GM12864 (cell line): ENCODE data around the gene KBTBD6.
"Not testable (repeated sequence)": the region's sequence is repeated elsewhere in the genome, so short reads cannot be mapped to it uniquely, and the experiment has no call there.

Source experiments
- DNase-seq: peaks from one replicate; pipeline ENCODE4 v3.0.0-alpha.2; 2011; ENCODE audit warnings: low read depth
- H3K4me3 ChIP-seq: 2 replicates; pipeline ENCODE4 v1.5.1; 2011; ENCODE audit warnings: mild to moderate bottlenecking, low read depth, low read length, control low read depth
- TF ChIP-seq, protein P1 (sequence below): IDR thresholded peaks from 2 replicates; pipeline ENCODE4 v1.5.1; 2011; ENCODE audit warnings: low read depth, mild to moderate bottlenecking, moderate library complexity, low read length, control low read depth, inconsistent platforms; ENCODE audit errors: missing control alignments

Gene KBTBD6

DNA sequence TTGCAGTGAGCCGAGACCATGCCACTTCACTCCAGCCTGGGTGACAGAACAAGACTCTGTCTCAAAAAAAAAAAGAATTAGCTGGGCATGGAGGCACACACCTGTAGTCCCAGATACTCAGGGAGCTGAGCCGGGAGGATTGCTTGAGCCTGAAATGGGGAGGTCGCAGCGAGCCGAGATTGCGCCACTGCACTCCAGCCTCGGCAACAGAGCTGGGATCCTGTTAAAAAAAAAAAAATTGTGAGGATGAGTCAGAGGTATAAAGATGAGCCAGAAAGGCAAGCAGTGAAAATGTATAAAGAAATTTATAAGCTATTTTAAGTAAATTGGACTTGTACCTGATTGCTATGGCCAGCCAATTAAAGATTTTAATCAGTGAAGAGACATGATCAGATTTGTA, 21.1 kb downstream of the KBTBD6 start:
- H3K4me3 ChIP-seq: no peak overlapping the region
- TF ChIP-seq, protein P1, sequence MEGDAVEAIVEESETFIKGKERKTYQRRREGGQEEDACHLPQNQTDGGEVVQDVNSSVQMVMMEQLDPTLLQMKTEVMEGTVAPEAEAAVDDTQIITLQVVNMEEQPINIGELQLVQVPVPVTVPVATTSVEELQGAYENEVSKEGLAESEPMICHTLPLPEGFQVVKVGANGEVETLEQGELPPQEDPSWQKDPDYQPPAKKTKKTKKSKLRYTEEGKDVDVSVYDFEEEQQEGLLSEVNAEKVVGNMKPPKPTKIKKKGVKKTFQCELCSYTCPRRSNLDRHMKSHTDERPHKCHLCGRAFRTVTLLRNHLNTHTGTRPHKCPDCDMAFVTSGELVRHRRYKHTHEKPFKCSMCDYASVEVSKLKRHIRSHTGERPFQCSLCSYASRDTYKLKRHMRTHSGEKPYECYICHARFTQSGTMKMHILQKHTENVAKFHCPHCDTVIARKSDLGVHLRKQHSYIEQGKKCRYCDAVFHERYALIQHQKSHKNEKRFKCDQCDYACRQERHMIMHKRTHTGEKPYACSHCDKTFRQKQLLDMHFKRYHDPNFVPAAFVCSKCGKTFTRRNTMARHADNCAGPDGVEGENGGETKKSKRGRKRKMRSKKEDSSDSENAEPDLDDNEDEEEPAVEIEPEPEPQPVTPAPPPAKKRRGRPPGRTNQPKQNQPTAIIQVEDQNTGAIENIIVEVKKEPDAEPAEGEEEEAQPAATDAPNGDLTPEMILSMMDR: no peak
- DNase-seq: no peak

DNA sequence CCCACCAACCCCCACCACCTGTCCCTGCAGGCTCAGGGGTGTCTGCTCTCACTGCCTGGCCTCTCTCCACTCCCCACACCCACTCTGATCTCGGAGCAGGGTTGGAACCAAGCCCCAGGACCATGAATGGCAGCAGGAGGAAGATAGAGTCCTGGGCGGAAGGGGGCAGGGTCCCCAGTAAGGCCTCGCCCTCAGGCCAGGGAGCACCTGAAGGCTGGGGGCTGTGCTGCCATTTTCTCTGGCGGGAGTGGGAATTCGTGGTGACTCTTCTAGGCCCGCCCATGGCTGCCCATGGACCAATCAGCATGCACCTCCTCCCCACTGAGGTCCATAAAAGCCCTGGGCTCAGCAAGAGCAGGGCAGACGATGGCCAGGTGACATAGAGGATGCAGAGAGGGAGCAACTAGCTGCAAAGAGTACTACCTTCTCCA, 25.0 kb downstream of the KBTBD6 start:
- TF ChIP-seq, protein P1: no peak
- no peak for DNase-seq
- H3K4me3 ChIP-seq: no peak overlapping the region

DNA sequence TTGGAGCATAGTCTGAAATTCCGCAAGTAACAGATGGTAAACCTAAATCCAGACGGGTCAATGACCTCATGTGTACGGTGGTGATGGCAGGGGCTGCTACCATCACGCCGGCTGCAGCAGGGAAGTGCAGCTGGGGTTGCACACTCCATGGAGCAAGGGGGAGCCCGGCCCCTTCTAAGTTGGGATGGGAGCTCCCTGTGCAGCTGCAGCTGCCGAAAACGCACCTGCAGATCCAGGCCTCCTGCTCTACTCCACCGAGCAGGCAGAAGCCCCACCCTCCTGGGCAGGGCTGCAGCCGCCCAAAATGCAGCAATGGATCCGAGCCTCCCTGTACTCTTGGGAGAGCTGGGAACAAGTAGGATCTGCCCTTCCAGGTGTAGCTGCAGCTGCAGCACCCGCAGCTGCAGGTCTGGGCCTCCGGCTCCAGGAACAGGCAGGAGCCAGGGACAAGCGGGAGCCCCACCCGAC, 25.5 kb downstream of the KBTBD6 start:
- TF ChIP-seq, protein P1: no peak
- H3K4me3 ChIP-seq: no peak overlapping the region
- DNase-seq: no peak

DNA sequence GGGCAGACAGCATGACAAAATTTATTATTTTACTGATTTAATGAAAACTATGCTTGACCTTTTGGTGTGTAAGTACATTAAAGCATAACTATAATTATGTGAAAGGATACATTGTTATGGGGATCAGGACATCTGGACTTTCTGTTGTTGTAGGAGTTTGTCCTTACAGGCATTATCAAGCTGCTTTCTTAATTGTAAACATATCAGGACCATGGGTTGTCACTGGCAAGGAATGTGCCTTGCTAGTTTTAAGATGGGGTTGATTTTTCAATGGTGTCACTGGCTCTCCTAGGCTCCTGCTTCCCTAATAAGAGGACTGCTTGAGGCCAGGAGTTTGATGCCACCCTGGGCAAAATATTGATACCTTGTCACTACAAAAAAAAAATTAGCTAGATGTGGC, 32.6 kb downstream of the KBTBD6 start:
- DNase-seq: no peak
- TF ChIP-seq, protein P1: no peak
- H3K4me3 ChIP-seq: no peak overlapping the region

DNA sequence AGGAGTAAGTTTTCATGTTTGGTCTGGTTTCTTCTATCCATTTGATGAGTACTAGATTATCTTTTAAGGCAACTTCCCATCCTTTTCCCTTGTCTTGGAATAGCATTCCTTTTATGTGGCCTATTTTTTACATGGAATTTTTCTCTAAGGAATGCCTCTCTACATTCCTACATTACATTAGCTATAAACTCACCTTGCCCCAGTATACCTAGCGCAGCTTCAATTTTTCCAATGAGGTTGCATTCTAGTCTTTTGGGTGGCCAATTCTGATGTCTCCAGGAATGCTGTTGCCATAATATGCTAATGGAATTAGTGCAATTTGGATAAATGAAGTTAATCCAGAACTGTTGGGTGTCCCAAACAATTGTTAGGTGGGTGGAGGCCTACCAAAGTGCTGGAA, 33.8 kb downstream of the KBTBD6 start:
- no peak for DNase-seq
- TF ChIP-seq, protein P1: no peak
- no peak overlapping the region for H3K4me3 ChIP-seq

DNA sequence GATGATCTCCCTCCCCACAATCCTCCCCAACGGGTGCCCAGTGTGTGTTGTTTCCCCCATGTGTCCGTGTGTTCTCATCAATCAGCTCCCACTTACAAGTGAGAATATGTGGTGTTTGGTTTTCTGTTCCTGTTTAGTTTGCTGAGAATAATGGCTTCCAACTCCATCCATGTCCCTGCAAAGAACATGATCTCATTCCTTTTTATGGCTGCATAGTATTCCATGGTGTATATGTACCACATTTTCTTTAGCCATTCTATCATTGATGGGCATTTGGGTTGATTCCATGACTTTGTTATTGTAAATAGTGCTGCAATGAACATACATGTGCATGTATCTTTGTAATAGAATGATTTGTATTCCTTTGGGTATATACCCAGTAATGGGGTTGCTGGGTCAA, 36.9 kb downstream of the KBTBD6 start:
- not testable (repeated sequence) for H3K4me3 ChIP-seq, DNase-seq

DNA sequence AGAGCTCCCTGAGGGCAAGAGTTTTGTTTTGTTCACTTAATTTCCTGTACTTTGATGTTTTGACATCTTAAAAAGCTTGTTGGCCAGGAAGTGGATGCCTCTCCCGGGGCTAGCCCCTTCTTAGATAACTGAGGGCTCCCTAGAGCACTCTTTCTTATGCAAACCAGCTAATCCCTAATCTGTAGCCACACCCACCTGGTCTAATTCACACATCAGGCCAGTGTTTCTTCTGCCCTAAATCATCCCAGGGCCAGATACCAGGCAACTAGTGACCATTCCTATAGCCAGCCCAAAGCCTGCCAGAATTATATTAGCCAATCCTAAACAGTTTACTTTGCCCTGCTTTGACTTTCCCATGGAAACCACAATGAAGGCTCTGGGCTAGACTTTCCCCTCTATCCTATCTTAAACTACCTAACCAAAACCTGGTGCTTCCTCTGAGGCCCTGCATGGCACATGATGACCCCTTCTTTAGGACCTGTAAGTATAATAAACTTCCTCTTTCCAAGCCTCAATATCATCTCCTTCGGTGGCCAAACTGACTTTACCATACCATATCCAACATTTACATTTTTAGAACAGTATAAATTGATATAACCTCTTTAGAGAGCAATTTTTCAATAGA, 46.5 kb downstream of the KBTBD6 start:
- TF ChIP-seq, protein P1: no peak
- H3K4me3 ChIP-seq: no peak overlapping the region
- DNase-seq: no peak
